Neural cell (in vitro differentiated cells): ENCODE data around the gene SUMO4.

Experiments
- CTCF ChIP-seq: fragments of 450-650 bp; IDR thresholded peaks from 2 replicates; pipeline ENCODE4 v1.5.1; 2014; ENCODE audit warnings: antibody characterized with exemption, mild to moderate bottlenecking, moderate library complexity; ENCODE audit not compliant: poor library complexity, severe bottlenecking
- EP300 ChIP-seq: fragments of 450-650 bp; conservative IDR thresholded peaks from 2 replicates; pipeline ENCODE4 v1.6.1; 2014; ENCODE audit warnings: antibody characterized with exemption, mild to moderate bottlenecking, moderate library complexity; ENCODE audit not compliant: poor library complexity, severe bottlenecking
- EZH2 ChIP-seq: fragments of 200-600, 300-800 bp; shearing (Covaris generic), sonication (generic); IDR thresholded peaks from 2 replicates; pipeline ENCODE4 v1.6.1; 2014; ENCODE audit warnings: antibody characterized with exemption, low read length, borderline replicate concordance, mild to moderate bottlenecking; ENCODE audit not compliant: insufficient read depth, poor library complexity, severe bottlenecking
- MXI1 ChIP-seq: fragments of 450-650 bp; conservative IDR thresholded peaks from 2 replicates; pipeline ENCODE4 v1.6.1; 2014; ENCODE audit warnings: antibody characterized with exemption, mild to moderate bottlenecking; ENCODE audit not compliant: poor library complexity, severe bottlenecking
- POLR2AphosphoS5 ChIP-seq: IDR thresholded peaks from 2 replicates; pipeline ENCODE4 v1.6.1; 2012
- RAD21 ChIP-seq: fragments of 450-650 bp; conservative IDR thresholded peaks from 2 replicates; pipeline ENCODE4 v1.6.1; 2014; ENCODE audit warnings: antibody characterized with exemption, mild to moderate bottlenecking, moderate library complexity
- REST ChIP-seq: IDR thresholded peaks from 2 replicates; pipeline ENCODE4 v1.6.1; 2012; ENCODE audit warnings: borderline replicate concordance
- SMC3 ChIP-seq: fragments of 450-650 bp; conservative IDR thresholded peaks from 2 replicates; pipeline ENCODE4 v1.6.1; 2014; ENCODE audit warnings: antibody characterized with exemption, mild to moderate bottlenecking, moderate library complexity; ENCODE audit not compliant: poor library complexity
- TAF1 ChIP-seq: IDR thresholded peaks from 2 replicates; pipeline ENCODE4 v1.6.1; 2012; ENCODE audit warnings: low read depth

- TF ChIP-seq CTCF (no peak), REST (no peak), POLR2AphosphoS5 (no peak), SMC3 (no peak), EP300 (no peak), MXI1 (no peak), RAD21 (no peak), TAF1 (no peak), EZH2 (no peak)
Measured at GRCh38 chr6:149437212-149437611, 37.1 kb downstream of the SUMO4 start.
